Daoy (cell line): ENCODE measurements around the gene ATPAF2. TPM values are rescaled to one million over a fixed set of nuclear protein-coding genes. Genes with fewer than 3 reads are reported as not detected.

Source experiments
- DNase-seq: peaks from one replicate; pipeline ENCODE4 v3.0.0-alpha.2; 2015; ENCODE audit warnings: low read depth
- total RNA-seq: library from RNA; depleted of rRNA; stranded (reverse); fragments of >200 nt; shearing (Covaris generic); gene quantifications from 2 replicates; pipeline ENCODE4 v1.2.3, GENCODE V29; 2014; rRNA removed

ATPAF2 gene
- total RNA-seq, 1 experiment from 2014 or later: 20.2 TPM

DNA sequence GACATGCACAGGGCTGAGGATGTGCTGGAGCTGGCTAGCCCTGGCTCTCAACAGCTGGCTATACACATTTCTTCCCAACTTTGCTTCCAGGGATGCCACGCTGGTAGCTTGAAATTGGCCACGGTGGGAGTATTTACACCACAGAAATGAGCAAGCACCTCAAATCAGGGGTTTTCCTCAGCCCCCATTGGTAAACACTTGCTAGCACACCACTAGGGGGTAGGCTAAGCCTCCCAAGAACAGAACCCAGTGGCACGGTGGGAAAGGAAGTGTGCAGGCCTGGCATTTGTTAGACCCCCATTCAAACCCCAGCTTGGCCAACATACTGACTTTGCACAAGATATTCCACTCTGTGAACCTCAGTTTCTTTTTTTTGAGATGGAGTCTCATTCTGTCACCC, 53.4 kb downstream of the ATPAF2 start:
- no peak for DNase-seq

DNA sequence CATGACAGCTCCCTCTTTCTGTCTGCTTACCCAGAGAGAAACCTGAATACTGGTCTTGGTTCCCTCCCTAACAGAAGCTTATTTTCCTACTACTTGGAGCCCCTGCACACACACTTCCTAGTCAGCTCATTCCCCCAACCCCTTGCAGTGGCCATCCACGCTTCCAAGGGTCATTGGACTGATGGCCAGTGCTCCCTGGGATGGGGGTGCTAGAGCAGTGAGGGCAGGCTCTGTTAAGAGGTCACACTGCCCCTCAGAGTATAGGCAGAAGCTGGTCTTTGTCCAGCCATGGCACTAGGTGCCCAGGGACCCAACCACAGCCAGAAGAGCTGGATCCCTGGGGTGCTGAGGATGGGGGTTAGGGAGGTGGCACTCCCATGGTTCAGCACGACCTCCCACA, 53.8 kb downstream of the ATPAF2 start:
- DNase-seq: no peak

DNA sequence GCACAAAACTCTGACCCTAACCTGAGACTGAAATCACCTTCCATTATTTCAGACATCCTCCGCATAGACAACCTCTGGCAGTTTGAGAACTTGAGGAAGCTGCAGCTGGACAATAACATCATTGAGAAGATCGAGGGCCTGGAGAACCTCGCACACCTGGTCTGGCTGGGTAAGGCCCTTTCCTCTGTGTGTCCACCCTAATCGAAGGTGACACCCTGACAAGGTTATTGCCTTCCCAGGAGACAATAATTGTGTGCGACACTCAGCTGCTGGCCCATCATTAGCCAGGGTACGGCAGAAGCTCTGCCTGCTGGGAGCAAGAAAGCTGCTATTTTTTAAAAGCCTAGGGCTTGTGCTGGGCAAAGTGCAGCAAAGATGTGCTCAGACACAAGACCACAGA, 55.2 kb downstream of the ATPAF2 start:
- no peak for DNase-seq

DNA sequence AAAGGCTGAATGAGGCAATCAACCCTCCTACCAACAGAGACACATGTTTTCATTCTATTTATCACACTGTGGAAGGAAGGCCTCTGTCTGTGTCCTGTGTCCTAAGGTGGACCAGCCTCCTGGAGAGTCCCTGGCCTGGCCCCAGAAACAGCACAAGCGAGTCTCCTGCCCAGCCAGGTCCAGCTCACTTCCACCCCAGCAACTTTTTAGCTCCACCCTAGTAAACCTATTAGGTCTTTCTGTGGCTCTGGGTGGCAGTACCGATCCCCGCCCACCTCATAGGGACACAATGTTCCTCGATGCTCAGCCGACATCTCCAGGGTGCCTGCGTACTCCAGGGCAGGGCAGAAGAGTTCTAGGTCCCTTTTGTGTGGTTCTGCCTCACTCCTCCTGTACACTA, 55.6 kb downstream of the ATPAF2 start:
- no peak for DNase-seq

DNA sequence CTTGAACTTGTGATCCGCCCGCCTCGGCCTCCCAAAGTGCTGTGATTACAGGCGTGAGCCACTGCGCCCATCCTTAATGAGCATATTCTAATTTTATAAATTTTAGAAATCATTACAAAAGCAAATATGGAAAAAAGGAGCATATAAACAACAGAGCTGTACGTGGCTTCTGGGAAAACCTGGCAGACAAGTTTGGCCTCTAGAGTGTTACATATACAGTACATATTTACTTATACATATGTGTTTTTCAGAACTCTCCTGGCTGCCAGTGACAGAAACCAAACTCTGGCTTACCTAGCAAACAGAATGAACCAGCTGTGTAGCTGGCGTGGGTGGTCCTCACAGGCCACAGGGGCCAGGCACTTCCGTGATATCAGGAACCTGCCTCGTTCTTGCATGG, 56.2 kb downstream of the ATPAF2 start:
- DNase-seq: no peak

DNA sequence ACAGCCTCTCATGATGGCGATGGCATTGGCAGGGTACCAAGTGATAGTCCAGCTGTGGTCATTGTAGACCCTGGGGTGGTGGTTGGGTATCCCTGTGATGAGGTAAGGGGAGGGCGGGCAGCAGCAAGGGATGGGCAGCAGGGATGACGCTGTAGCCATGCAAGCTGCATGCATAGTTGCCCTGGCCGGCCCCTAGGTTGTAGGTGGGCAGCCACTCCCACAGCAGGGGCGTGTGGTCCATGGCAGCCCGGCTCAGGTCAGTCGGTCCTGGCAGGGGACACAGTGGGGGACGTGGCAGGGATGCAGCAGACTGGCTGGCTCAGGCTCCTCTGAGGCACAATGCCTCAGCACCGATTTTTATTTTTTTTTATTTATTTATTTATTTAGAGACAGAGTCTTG, 57.6 kb downstream of the ATPAF2 start:
- no peak for DNase-seq

DNA sequence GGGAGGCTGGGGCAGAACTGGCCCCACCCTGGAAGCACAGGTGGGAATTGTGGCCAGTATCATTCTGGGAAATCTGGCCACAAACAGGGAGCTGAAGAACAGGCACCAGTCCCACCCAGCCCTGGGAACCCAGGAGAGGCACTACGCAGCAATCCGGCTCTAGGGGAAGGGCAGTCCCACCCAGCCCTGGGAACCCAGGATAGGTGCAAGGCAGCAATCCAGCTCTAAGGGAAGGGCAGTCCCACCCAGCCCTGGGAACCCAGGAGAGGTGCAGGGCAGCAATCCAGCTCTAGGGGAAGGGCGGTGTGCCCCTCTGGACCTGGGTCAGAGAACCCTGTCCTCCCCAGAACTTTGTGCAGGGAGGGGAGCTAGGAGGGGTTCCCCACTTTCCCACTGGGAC, 59.2 kb downstream of the ATPAF2 start:
- DNase-seq: no peak

DNA sequence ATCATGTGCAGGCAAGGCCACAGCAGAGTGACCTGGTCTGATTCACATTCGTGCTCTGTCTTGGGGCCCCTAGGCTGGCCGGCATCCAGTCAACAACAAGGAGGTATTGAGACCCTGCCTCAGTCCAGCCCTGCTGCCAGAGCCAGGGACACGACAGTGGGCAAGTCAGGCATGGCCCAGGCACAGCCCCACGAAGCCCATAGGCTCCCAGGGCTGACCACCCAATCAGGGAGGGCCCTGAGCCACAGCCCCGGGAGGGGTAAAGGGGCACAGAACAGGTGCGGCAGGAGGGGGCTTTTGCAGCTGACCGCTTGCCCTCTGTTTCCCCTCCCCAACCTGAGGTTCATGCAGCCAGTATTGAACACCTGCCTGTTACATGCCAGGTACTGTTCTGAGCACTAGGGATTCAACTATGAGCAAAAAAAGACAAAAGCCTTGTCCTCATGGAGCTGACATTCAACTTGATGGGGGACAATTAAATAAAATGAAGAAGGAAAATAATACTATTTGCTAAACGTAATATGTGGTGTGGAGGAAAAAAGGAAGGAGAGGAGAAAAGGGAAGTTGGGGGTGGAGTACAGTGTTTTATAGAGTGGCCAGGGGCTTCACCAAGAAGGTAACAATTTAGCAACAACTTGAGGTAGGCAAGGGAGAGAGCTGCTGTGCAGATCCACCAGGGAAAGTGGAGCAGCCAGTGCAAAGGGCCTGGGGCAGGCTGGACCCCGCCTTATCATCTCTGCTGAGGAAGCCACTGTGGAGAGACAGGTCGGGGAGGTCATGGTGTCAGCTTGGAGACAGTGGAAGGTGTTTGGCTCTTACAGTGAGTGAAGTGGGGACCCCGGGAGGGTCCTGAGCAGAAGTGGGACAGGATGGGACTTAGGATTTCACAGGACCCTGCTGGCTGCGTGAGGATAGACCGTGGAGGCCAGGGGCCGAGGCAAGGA, 60.2 kb downstream of the ATPAF2 start:
- no peak for DNase-seq

DNA sequence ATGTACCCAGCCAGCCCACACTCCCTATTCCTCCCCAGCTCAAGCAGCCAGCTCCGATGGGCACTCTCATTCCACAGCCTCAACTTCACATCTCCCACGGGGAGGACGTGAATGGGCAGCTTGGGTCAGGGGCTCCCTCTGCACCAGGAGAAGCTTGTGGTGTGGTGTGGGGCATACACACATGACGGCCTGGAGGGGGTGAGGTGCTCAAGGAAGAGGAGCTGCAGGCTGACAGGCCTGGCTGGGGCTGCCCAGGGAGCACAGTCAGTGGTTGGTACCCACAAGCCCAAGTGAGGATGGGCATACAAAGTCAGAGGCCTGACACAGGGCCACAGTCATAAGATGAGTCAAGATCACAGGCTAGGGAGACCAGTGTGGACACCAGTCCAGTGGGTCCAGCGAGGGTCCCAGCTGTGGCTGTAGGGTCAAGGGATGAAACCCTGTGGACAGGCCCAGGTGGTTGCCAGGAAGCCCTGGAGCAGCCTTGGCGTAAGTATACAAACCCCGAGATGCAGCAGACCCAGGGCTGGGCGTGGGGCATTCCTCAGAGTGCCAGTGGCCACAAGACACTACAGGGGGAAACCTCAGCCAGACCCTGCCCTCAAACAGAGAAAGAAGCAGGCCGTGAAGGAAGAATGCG, 61.9 kb downstream of the ATPAF2 start:
- DNase-seq: no peak

DNA sequence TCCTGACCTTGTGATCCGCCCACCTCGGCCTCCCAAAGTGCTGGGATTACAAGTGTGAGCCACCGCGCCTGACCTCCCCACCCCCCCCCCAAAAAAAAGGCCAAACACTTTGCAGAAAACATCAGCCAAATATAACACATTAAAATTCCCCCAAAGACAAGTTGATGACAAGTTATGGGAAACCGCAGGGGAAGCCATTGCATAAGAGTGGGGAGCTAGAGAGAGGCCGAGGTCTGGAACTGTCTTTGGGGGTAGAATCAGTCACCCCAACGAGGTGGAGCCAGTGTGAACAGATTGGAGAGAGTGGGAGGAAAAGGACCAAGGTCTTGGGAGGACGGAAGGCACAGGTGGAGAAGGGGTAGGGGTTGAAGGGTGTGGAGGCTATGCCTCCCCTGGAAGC, 63.5 kb downstream of the ATPAF2 start:
- no peak for DNase-seq

DNA sequence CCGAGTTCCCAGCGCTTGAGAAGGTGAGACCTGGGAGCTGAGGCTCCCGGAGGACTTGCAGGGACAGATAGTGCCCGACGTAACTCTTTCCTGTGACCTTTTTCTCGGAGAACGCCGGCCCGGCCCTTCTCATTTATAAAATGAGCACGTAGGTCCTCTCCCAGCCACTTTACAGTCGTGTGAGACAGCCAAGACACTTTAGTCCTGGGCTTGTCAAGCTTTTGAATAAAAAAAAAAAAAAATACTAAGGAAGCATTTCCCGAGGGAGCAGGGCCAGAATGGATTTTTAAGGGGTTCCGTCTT, 66.1 kb downstream of the ATPAF2 start:
- DNase-seq: no peak

DNA sequence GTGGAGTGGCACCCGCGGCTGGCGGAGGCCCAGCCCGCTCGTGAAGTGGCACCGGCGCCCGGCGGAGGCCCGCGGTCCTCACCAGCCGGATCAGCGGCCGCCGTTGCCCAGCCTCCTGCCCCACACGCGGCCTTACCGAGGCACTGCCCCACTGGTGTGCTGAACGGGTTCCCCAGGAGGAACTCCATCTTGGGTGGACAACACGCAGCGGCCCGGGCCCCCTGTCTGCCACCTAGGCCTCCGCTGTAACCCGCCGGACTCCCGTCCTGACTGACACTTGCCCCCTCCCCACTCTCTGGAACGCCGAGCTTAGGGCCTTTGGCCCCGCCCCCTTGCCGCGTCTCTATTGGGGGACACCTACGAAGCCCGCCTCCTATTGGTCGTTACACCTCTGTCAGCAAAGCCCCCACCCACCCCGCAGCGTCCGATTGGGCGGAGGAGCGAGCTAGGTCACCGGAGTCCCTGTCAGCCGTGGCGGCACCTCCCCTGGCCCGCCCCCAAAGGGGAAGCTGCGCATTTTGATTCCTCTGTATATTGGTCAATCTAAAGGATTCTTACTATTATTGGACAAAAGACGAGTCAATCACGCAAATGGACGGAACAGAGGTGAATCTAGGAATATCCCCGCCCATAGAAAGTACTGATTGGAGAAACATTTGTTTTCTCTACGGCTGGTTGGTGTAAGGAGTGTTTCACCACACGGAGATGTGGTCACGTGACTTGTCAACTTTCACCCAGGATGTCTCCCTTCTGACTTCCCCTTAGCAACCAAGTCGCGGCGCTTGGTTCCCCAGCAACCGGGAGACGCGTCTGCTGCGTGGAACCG, 66.6 kb downstream of the ATPAF2 start, which contains the start of the genes DRC3 and TOM1L2:
Gene DRC3 (plus strand): TSS at position 737 of the 826 bp plus-strand sequence. CDS start 4,737 bp downstream, outside the sequence.
Gene TOM1L2 (minus strand): TSS at position 275 of the 826 bp plus-strand sequence. CDS start 87 bp downstream, at position 188.
- DNase-seq: peak; percentile 100

DNA sequence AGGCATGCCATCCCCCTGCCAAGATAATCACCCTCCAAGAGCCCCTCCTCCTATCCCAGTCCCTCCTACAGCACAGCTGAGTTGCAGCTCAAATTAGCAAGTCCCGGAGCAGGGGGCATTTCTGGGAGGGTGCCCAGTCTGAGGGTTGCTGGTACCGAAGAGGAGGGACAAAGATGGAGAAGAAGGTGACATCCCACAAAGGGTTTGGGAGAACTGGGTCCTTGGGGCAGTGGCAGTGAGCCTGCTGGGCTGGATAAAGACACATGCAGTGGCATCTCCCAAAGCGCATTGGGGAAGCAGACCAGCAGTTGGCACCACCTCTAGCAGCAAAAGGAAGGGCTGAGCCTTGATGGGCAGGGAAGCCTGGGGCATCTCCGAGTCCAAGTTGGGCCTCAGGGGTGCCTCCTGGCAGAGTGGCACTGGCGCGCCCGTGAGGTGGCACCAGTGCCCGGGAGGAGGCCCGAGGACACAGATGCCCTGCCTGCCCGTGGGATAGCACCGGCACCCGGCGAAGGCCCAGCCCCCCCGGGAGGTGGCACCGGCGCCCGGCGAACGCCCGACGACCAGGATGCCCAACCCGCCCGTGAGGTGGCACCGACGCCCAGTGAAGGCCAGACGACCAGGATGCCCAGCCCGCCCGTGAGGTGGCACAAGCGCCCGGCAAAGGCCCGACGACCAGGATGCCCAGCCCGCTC, 67.4 kb downstream of the ATPAF2 start:
- DNase-seq: peak; percentile 33

DNA sequence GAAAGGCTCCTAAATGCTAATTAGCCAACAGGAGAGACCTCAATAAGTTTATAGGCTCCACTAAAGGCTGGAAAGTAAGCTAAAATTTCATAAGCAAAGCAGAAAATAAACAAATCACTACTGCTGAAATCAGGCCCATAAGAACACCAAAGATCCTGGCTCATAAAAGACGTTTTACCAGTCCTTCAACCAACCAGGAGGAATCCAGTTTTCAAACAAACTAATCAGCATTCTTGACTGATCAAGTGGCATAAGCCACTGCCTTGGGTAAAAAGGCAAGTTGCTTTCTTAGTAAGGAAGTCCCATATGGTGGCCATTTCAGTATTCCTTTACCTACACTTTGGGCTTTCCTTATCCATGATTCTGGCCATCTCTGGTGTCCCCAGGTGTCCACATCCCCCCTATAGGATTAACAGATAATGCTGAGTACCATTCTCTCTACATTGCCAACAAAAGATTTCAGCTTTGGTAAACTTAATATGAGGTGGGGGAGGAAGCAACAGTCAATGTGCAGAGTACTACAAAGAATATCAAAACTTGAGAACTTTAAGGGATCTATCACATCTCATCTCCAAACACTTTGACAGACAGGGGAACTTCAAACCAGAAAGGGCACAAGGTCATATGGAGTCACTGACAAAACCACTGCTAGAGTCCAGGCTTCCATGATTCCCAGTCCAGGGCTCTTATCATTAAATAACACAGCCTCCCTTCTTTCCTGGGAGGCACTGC, 68.1 kb downstream of the ATPAF2 start:
- no peak for DNase-seq

Other genes starting within 250 kb of the ATPAF2 start
- gene SREBF1, start 202.2 kb downstream of the ATPAF2 start, total RNA-seq: 19.1 and 24.7 TPM in 2 replicates
- 13.7 and 14.9 TPM in 2 replicates for gene TOM1L2, start 66.8 kb downstream of the ATPAF2 start, total RNA-seq
- gene DRC3, start 66.3 kb downstream of the ATPAF2 start, total RNA-seq: 1.1 and 1.5 TPM in 2 replicates
- gene GID4, start 240 bp upstream of the ATPAF2 start, total RNA-seq: 2.7 and 5.5 TPM in 2 replicates
- 41.4 and 64.6 TPM in 2 replicates for gene DRG2, start 48.8 kb upstream of the ATPAF2 start, total RNA-seq
- gene MYO15A, start 69.6 kb upstream of the ATPAF2 start, total RNA-seq: 0.15 TPM in 1 of 2 replicates, not detected in the other
- 88.0 and 94.3 TPM in 2 replicates for gene ALKBH5, start 144.7 kb upstream of the ATPAF2 start, total RNA-seq
- 22.6 and 24.3 TPM in 2 replicates for gene LLGL1, start 186.5 kb upstream of the ATPAF2 start, total RNA-seq
- 179 and 192 TPM in 2 replicates for gene FLII, start 219.6 kb upstream of the ATPAF2 start, total RNA-seq
- gene MIEF2, start 221.5 kb upstream of the ATPAF2 start, total RNA-seq: 6.3 and 7.9 TPM in 2 replicates